Pancreas (tissue), 10 donors: Measurements from ENCODE around the gene FN1. TPM values are rescaled to one million over a fixed set of nuclear protein-coding genes. Genes with fewer than 3 reads are reported as not detected.

Experiments used
- ATAC-seq, 4 donors: fragments of 200-7000 bp; cut with Tn5 transposase; one replicate each; pipeline versions ENCODE4 v1.8.0 to v1.9.1; 2020; ENCODE audit warnings: mild to moderate bottlenecking in 4 of 4, moderate library complexity in 4 of 4
- DNase-seq, 6 donors: peaks; one replicate each; pipeline ENCODE4 v3.0.0-alpha.2; 2020
- FAIRE-seq: peaks from 2 replicates; lab custom pipeline; 2012; peaks lifted over from hg19 to GRCh38; lab: Jason Lieb, UNC
- H3K27ac ChIP-seq, 4 donors: fragments of 200-600 bp; sonication (generic); 1 replicate in 3 of 4; 2 replicates in 1 of 4; pipeline versions ENCODE4 v1.5.0 to v1.8.0; 2020
- H3K27me3 ChIP-seq, 4 donors: fragments of 200-600 bp; one replicate each; pipeline ENCODE4 v1.8.0; 2021
- H3K36me3 ChIP-seq, 3 donors: fragments of 200-600 bp; sonication (generic) in 1 of 3; one replicate each; pipeline versions ENCODE4 v1.5.0 to v1.8.0; 2020 to 2021
- H3K4me1 ChIP-seq, 3 donors: fragments of 200-600 bp; one replicate each; pipeline ENCODE4 v1.8.0; 2021
- H3K4me3 ChIP-seq, 4 donors: fragments of 200-600 bp; sonication (generic) in 2 of 4; one replicate each; pipeline versions ENCODE4 v1.5.0 to v1.8.0; 2020 to 2021
- H3K9me3 ChIP-seq, 4 donors: fragments of 200-600 bp; one replicate each; pipeline ENCODE4 v1.8.0; 2021
- WGBS, 2 donors: extraction: QIAGEN DNeasy Blood & Tissue Kit; methylation state at CpG; one replicate each; pipeline ENCODE4 v1.1.7; 2013; 5-methylcytosine and 5-hydroxymethylcytosine counted together
- intact Hi-C, 3 donors: fragments of 100-400 bp; cut with DNase I; formaldehyde crosslinking; loops; one replicate each; pipeline versions ENCODE4 v1.11.1 to v1.14.2; 2022
- polyA plus RNA-seq, 2 donors: library from polyadenylated mRNA; stranded (reverse); fragments of 200-250 nt; gene quantifications; one replicate each; pipeline ENCODE4 v1.2.3, GENCODE V29; 2013
- total RNA-seq, 6 donors: library from RNA; stranded (reverse); fragmentation: NEBNext Ultra II Directional in 4 of 6; extraction: Animal tissue kit (Norgen Biotek cat#: 25700) in 4 of 6; gene quantifications; one replicate each; pipeline versions ENCODE4 v1.2.1 to v1.2.4, GENCODE V29; 2021 to 2023
- TF ChIP-seq, protein P1 (sequence below), 4 donors: fragments of 200-600 bp; sonication (generic) in 3 of 4; IDR thresholded peaks; one replicate each; pipeline versions ENCODE4 v1.5.0 to v1.8.0; 2021; ENCODE audit warnings: antibody characterized with exemption in 4 of 4
- donor health status: healthy with polysubstance abuse.
- donor health status: DM: no; HTN: no; CAD: no; lungs with moderate emphysema.
- donor health status: DM: no; HTN: no; CAD: no.
- donor health status: control.
- donor health status: control.
- donor health status: Bipolar disorder and iron deficiency.
- donor health status: DM: yes; HTN: yes; CAD: no.
- donor health status: DM: no; HTN: no; CAD: no.
- donor health status: DM: no; HTN: no; CAD: no.
- donor health status: DM: yes; HTN: yes; CAD: no.

The FN1 gene
- total and polyA plus RNA-seq, 8 donors, result 8.9 to 432 (median 18.6) TPM

DNA sequence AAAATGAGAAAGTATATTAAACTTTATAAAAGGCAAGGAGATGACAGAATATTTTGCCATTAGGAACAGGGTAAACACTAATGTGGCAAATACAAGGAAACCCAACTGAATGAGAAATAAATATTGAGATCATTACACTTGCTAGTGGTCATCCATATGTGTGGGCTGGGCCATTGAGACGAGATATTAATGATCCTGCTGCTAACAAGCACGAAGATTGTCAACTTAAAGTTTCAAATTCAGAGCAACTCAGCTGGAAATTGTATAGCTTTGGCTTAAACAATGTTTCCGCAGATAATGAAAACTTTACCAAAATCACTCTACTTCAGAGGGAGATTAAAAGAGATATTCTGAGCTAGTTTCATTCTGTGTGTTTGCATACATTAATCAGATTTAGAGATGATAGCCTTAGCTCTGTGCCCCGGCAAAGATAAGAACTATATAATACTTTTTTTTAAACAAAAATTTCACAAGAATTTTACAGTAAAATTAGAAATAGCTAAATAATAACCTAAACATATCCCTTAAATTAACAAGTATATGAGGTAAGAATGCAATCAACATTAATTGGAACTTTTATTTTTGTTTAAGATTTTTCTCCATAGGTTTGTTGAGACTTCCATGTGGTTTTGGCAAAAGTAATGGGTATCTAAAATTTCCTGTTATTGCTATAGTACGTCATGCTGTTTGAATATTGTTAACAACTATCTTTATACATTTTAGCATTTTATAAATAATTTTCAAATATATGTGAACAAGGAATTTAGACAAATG is 40.0 kb downstream of the FN1 start:
- TF ChIP-seq, protein P1, sequence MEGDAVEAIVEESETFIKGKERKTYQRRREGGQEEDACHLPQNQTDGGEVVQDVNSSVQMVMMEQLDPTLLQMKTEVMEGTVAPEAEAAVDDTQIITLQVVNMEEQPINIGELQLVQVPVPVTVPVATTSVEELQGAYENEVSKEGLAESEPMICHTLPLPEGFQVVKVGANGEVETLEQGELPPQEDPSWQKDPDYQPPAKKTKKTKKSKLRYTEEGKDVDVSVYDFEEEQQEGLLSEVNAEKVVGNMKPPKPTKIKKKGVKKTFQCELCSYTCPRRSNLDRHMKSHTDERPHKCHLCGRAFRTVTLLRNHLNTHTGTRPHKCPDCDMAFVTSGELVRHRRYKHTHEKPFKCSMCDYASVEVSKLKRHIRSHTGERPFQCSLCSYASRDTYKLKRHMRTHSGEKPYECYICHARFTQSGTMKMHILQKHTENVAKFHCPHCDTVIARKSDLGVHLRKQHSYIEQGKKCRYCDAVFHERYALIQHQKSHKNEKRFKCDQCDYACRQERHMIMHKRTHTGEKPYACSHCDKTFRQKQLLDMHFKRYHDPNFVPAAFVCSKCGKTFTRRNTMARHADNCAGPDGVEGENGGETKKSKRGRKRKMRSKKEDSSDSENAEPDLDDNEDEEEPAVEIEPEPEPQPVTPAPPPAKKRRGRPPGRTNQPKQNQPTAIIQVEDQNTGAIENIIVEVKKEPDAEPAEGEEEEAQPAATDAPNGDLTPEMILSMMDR (IDR thresholded peaks at IDR 0.05), result no peak
- no peak for DNase-seq
- no peak for FAIRE-seq
- ATAC-seq, result no peak
- H3K4me1 ChIP-seq, result no peaks in the 10 kb centered on the region
- no peak overlapping the region for H3K4me3 ChIP-seq
- 64 to 66% methylated on average over 5 of the region's 5 CpGs for WGBS, 2 donors
- H3K36me3 ChIP-seq, result no peaks in the 10 kb centered on the region
- H3K27ac ChIP-seq, result no peak overlapping the region
- intact Hi-C loops, result no loop called here
- H3K27me3 ChIP-seq, result no peaks in the 10 kb centered on the region
- no peaks in the 10 kb centered on the region for H3K9me3 ChIP-seq

DNA sequence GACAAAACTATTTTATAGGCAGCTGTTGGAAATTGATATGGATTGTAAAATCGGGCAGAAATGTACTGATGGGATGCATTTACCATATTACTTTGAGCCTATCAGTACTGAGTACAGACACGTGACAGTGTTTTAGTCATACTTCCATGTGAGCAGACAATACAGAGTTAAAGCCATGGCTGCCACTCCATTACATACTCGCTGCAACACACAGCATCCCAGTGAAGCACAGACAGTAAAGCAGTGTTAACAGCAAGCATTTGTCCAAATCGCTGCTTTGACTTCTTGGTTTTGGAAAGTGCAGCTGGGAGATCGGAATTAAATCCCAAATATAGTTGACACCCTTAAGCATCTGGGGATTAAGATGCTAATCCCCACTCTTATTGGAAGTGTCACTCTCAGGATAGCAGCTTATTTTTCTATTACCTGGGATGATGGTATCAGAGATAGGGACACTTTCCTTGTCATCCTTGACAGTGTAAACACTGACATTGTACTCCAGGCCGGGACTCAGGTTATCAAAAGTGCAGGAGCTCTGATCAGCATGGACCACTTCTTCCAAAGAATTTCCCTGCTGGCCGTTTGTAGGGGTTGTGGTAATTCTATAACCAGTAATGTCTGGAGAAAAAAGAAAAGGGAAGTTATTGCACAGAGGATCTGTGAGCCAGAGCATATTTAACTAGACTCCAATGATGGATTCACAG is 41.6 kb downstream of the FN1 start:
- intact Hi-C loops, result no loop called here
- H3K27ac ChIP-seq, result no peak overlapping the region

DNA sequence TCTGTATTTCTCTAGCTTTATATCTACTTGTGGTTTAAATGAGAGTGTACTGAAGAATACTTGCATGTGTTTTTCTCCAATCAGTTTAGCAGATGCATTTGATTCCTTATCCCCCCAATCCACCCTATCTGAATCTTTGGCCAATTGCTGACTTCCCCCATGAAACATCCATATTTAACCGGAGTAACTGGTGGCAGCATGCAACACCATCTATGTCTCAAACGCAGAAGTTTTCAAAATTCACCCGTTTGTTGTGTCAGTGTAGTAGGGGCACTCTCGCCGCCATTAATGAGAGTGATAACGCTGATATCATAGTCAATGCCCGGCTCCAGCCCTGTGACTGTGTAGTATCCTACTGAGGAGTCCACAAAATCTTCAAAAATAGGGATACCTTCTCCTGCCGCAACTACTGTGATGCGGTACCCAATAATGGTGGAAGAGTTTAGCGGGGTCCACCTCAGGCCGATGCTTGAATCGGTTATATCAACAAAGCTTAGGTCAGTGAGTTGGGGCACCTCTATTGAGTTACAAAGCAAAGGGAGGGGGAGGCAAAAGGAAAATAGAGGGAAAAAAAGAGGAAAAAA is 43.1 kb downstream of the FN1 start:
- intact Hi-C loops, result no loop called here
- DNase-seq, result no peak
- 92 to 96% methylated on average over 12 of the region's 12 CpGs for WGBS, 2 donors

More for the DNA sequence above, 41.6 kb downstream of the FN1 start:
- TF ChIP-seq, protein P1 (IDR thresholded peaks at IDR 0.05), result no peak
- FAIRE-seq, result no peak
- no peak overlapping the region for H3K4me3 ChIP-seq
- H3K4me1 ChIP-seq, result no peaks in the 10 kb centered on the region
- H3K9me3 ChIP-seq, result no peaks in the 10 kb centered on the region
- WGBS, 2 donors, result 65 to 73% methylated on average over 7 of the region's 7 CpGs
- no peaks in the 10 kb centered on the region for H3K27me3 ChIP-seq
- no peak for DNase-seq
- no peaks in the 10 kb centered on the region for H3K36me3 ChIP-seq
- no peak for ATAC-seq

DNA sequence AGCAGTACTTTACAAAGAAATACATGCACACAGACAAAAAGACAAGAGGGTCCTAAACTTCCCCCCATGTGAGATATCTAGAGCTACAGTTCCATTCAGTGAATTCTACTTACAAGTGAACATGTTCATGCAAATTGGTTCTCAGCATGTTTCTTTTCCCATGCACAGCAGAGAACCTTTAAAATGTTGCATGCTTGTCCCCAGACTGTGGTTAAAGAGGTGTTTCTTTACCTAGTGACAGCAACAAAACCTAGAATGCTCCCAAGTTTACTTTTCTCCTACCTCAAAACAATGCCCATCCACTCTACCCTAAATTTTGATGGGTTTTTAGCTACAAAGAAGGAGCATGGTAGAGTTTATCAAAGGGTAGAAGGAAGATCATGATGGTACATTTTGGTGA is 43.7 kb downstream of the FN1 start:
- Histone ChIP-seq H3K27ac (no peak overlapping the region), H3K9me3 (no peaks in the 10 kb centered on the region), H3K36me3 (no peaks in the 10 kb centered on the region), H3K4me1 (no peaks in the 10 kb centered on the region), H3K4me3 (no peak overlapping the region), H3K27me3 (no peaks in the 10 kb centered on the region)
- no peak for DNase-seq
- no peak for ATAC-seq
- FAIRE-seq, result no peak
- TF ChIP-seq, protein P1 (IDR thresholded peaks at IDR 0.05), result no peak
- intact Hi-C loops, result no loop called here

More for the DNA sequence above, 43.1 kb downstream of the FN1 start:
- no peak overlapping the region for H3K4me3 ChIP-seq
- ATAC-seq (no peak), FAIRE-seq (no peak)
- no peaks in the 10 kb centered on the region for H3K36me3 ChIP-seq
- no peak overlapping the region for H3K27ac ChIP-seq
- no peaks in the 10 kb centered on the region for H3K27me3 ChIP-seq
- H3K9me3 ChIP-seq, result no peaks in the 10 kb centered on the region
- no peaks in the 10 kb centered on the region for H3K4me1 ChIP-seq
- TF ChIP-seq, protein P1 (IDR thresholded peaks at IDR 0.05), result no peak
